Activated B cell treated with CpG ODN at 0.5 μM for 24 hours (primary cell): ENCODE data around the gene IYD. TPM values are rescaled to one million over a fixed set of nuclear protein-coding genes. Genes with fewer than 3 reads are reported as not detected.

Experiments used
- ATAC-seq: fragments of 200-7000 bp; cut with Tn5 transposase; one replicate; pipeline ENCODE4 v1.10.0; 2021; ENCODE audit warnings: low read depth, mild to moderate bottlenecking, moderate library complexity
- CTCF ChIA-PET: fragments of 350-600 bp; sonication (Branson Sonifier 250); formaldehyde crosslinking; loops from one replicate; lab custom pipeline; 2021; ENCODE audit warnings: antibody characterized with exemption; lab: Charles Lee
- POLR2A ChIA-PET: fragments of 350-600 bp; sonication (Branson Sonifier 250); formaldehyde crosslinking; loops from one replicate; lab custom pipeline; 2021; ENCODE audit warnings: antibody characterized with exemption; lab: Charles Lee
- DNase-seq: peaks from one replicate; pipeline ENCODE4 v3.0.0; 2022
- H3K27ac Mint-ChIP-seq: one replicate; pipeline ENCODE4 v1.8.0; 2020; ENCODE audit warnings: mixed read lengths
- H3K27me3 Mint-ChIP-seq: one replicate; pipeline ENCODE4 v1.8.0; 2021; ENCODE audit warnings: mixed read lengths
- H3K36me3 Mint-ChIP-seq: one replicate; pipeline ENCODE4 v1.8.0; 2021; ENCODE audit warnings: low read depth, mixed read lengths
- H3K4me1 Mint-ChIP-seq: one replicate; pipeline ENCODE4 v1.8.0; 2021; ENCODE audit warnings: mixed read lengths
- H3K4me3 Mint-ChIP-seq: one replicate; pipeline ENCODE4 v1.8.0; 2020; ENCODE audit warnings: mild to moderate bottlenecking, mixed read lengths
- H3K9me3 Mint-ChIP-seq: one replicate; pipeline ENCODE4 v1.8.0; 2020; ENCODE audit warnings: mixed read lengths
- CTCF ChIP-seq: fragments of 200-600 bp; IDR thresholded peaks from one replicate; pipeline ENCODE4 v1.8.0; 2022; ENCODE audit warnings: antibody characterized with exemption, mild to moderate bottlenecking
- intact Hi-C: fragments of 100-400 bp; cut with micrococcal nuclease; formaldehyde crosslinking; loops from one replicate; pipeline ENCODE4 v1.15.1; 2024
- total RNA-seq: library from RNA; stranded (reverse); gene quantifications from 2 replicates; pipeline ENCODE4 v1.2.3, GENCODE V29; 2022

IYD gene
- total RNA-seq, 1 donor from 2014 or later, result not detected

DNA sequence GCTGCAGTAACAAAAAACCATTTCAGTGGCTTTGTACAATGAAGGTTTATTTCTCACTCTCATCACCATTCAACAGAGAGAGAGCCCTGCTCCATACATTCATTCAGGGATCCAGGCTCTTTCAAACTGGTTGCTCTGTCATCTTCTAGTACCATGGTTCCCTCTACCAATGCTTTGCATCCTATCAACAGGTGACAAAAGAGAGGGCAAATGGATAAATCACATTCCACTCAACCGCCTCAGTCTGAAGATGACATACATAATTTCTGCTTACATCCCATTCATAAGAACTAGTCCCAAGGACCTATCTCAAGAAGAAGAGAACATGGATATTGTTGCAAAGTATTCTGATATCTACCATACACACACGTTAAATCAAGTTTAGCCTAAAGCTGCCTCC is 51.6 kb downstream of the IYD start:
- no peak overlapping the region for H3K4me3 Mint-ChIP-seq
- H3K9me3 Mint-ChIP-seq, result no peaks in the 10 kb centered on the region
- POLR2A ChIA-PET, result interaction anchor here (1.0 to 6.0 kb wide), 3 partner anchors 179 to 395 kb away, joined by 3 to 70 read pairs (median 19); partner anchors contain the start of gene PLEKHG1
- intact Hi-C loops, result no loop called here
- TF ChIP-seq CTCF, result no peak
- CTCF ChIA-PET, result interaction anchor here (0.5 to 4.8 kb wide), 7 partner anchors 180 to 904 kb away, joined by 3 to 60 read pairs (median 5); partner anchors contain the start of gene PLEKHG1
- ATAC-seq, result no peak
- no peaks in the 10 kb centered on the region for H3K36me3 Mint-ChIP-seq
- H3K4me1 Mint-ChIP-seq, result peaks cover 14% of the 10 kb centered on the region
- H3K27ac Mint-ChIP-seq, result no peak overlapping the region
- DNase-seq, result no peak
- H3K27me3 Mint-ChIP-seq, result peaks cover 4% of the 10 kb centered on the region

GRCh38 chr6:150420926-150421325 is 52.1 kb downstream of the IYD start:
- H3K36me3 Mint-ChIP-seq, result no peaks in the 10 kb centered on the region
- CTCF ChIA-PET, result interaction anchor here (1.4 to 4.8 kb wide), 5 partner anchors 179 to 903 kb away, joined by 4 to 60 read pairs (median 11); partner anchors contain the start of gene PLEKHG1
- H3K27me3 Mint-ChIP-seq, result peaks cover 2% of the 10 kb centered on the region
- DNase-seq (no peak), ATAC-seq (no peak)
- H3K4me1 Mint-ChIP-seq, result peaks cover 14% of the 10 kb centered on the region
- intact Hi-C loops, result no loop called here
- POLR2A ChIA-PET, result interaction anchor here (6.0 kb wide), 1 partner anchor 179 kb away, joined by 70 read pairs; the partner anchor contains the start of gene PLEKHG1
- H3K27ac Mint-ChIP-seq, result no peak overlapping the region
- H3K4me3 Mint-ChIP-seq, result no peak overlapping the region
- no peak for TF ChIP-seq CTCF
- no peaks in the 10 kb centered on the region for H3K9me3 Mint-ChIP-seq

DNA sequence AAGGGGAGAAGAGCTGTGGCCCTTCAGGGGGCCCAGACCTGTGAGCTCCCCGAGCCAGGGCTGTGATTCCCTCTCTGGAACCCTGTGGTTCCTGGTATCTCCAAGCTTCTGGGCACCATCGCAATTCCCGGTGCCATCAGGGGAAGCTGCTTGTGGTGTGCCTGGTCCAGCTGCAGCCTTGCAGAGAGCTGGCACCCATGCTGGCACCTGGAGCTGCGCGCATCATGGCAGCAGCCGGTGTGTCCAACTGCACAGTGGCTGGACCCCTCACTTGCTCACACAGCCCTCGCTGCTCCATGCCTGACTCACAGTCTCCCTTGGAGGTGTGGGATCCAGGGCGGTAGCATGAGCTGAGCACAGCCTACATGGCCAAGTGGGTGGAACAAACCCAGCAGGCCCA is 56.7 kb downstream of the IYD start:
- intact Hi-C loops, result no loop called here

GRCh38 chr6:150426198-150426597 is 57.4 kb downstream of the IYD start:
- no peak overlapping the region for H3K4me3 Mint-ChIP-seq
- ATAC-seq (no peak), DNase-seq (no peak)
- ChIA-PET CTCF (no interaction called here), POLR2A (no interaction called here)
- intact Hi-C loops, result no loop called here
- H3K27ac Mint-ChIP-seq, result no peak overlapping the region
- H3K36me3 Mint-ChIP-seq, result no peaks in the 10 kb centered on the region
- no peaks in the 10 kb centered on the region for H3K9me3 Mint-ChIP-seq
- no peaks in the 10 kb centered on the region for H3K27me3 Mint-ChIP-seq
- H3K4me1 Mint-ChIP-seq, result no peaks in the 10 kb centered on the region
- no peak for TF ChIP-seq CTCF

More for the DNA sequence above, 56.7 kb downstream of the IYD start:
- no peak overlapping the region for H3K4me3 Mint-ChIP-seq
- ChIA-PET CTCF (no interaction called here), POLR2A (no interaction called here)
- H3K27ac Mint-ChIP-seq, result no peak overlapping the region
- H3K4me1 Mint-ChIP-seq, result no peaks in the 10 kb centered on the region
- H3K9me3 Mint-ChIP-seq, result no peaks in the 10 kb centered on the region
- no peaks in the 10 kb centered on the region for H3K36me3 Mint-ChIP-seq
- TF ChIP-seq CTCF, result no peak
- DNase-seq (no peak), ATAC-seq (no peak)
- no peaks in the 10 kb centered on the region for H3K27me3 Mint-ChIP-seq

GRCh38 chr6:150427037-150427602 is 58.3 kb downstream of the IYD start:
- TF ChIP-seq CTCF, result no peak
- Mint-ChIP-seq H3K36me3 (no peaks in the 10 kb centered on the region), H3K27ac (no peak overlapping the region), H3K9me3 (no peaks in the 10 kb centered on the region), H3K27me3 (no peaks in the 10 kb centered on the region), H3K4me3 (no peak overlapping the region), H3K4me1 (no peaks in the 10 kb centered on the region)
- ChIA-PET POLR2A (no interaction called here), CTCF (no interaction called here)
- no peak for DNase-seq
- no peak for ATAC-seq
- intact Hi-C loops, result no loop called here
